HG02852 (cell line): ENCODE results near the gene PANK1.

Source experiments
- ATAC-seq: cut with Tn5 transposase; IDR thresholded peaks from one replicate; pipeline ENCODE4 v1.9.1; 2021; ENCODE audit warnings: mild to moderate bottlenecking, moderate library complexity; ENCODE audit not compliant: unreplicated experiment

The PANK1 gene

GRCh38 chr10:89540420-89540949 is 104.6 kb downstream of the PANK1 start:
- ATAC-seq, result no peak

DNA sequence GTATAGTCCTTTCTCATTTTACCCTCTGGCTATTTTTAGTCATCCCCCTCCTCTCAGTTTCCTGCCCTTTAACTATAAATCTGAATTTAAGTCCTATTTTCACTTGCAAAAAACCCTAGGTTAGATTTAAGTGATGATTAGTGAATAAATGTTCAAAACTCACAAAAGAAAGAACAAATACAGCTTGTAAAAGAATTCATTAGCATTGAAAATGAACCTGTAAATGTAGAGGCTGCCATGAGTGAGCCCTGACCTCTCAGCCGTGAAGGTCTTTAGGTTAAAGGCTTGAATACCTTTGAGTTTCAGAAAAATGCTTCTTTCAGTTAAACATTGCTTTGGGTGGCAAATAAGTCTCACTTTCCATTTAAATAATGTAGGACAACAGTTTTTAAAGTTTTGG is 107.7 kb downstream of the PANK1 start:
- no peak for ATAC-seq

DNA sequence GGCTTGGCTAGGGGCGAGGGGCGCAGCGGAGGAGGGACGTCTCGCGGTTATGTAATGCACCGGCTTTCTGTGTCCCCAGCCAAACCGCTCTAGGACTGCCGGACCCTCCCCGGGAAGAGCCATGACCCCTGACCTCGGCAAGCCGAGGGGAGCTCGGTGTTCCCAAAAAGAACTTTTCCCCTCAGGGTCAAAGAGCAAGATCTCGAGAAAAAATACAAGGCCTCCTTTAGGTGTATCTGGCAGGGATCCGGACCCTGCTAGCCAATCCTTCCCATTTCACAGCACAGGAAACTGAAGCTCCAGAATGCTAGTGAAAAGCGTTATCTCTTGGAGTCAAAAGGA is 109.1 kb downstream of the PANK1 start:
- ATAC-seq, result no peak

DNA sequence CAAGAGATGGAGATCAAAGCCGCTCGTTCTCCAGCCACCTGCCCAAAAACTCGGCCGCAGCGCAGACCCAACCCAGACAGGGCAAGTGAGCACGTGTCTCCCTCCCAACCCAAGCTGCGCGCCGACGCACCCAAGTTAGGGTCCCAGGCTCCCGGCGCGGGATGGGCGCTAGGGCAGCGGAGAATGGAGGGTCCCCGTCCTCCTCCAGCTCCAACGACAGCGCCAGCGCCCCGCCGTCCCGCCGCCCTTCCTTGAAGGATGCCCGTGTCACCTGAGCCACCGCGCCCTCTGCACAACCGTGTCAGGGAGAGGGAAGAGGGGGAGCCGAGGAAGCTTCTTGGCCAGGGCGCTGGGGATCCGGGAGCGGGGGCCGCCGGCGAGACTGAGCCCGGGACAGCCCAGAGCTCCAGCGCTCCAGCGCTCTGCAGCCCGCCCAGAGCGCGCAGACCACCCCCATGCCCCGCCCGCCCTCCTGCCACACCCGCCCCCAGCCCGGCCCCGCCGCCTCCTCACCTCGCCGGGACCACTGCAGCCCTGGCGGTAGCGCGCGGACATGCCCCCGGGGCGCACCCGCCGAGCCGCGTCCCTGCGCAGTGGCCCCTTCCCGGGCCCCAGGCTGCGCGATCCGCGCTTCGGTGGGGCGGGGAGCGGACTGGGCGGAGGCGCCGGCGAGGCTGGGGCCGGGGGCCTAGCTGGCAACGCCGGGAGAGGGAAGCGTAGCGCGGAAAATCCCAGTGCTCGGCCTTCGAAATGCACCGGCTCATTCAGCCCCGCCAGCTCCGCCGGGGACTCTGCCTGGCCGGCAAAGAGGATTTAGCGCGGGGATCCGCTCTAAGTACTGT is 109.7 kb downstream of the PANK1 start, which contains the start of gene SLC16A12:
SLC16A12 (minus strand) TSS at position 424 of the 842 bp plus-strand sequence. CDS start 73,016 bp downstream, outside the sequence.
- no peak for ATAC-seq

GRCh38 chr10:89534826-89535166 is 110.2 kb downstream of the PANK1 start:
- ATAC-seq, result no peak
